HG03025 (cell line): ENCODE data around the gene UBR4.

ENCODE experiments used
- ATAC-seq: cut with Tn5 transposase; IDR thresholded peaks from one replicate; pipeline ENCODE4 v1.9.1; 2021; ENCODE audit warnings: mild to moderate bottlenecking, moderate library complexity; ENCODE audit not compliant: unreplicated experiment, low FRiP score

UBR4 gene

GRCh38 chr1:19042675-19043578 is 167.1 kb downstream of the UBR4 start:
- ATAC-seq, result no peak

- no peak for ATAC-seq
Observed at GRCh38 chr1:19040010-19040680, 169.9 kb downstream of the UBR4 start.

DNA sequence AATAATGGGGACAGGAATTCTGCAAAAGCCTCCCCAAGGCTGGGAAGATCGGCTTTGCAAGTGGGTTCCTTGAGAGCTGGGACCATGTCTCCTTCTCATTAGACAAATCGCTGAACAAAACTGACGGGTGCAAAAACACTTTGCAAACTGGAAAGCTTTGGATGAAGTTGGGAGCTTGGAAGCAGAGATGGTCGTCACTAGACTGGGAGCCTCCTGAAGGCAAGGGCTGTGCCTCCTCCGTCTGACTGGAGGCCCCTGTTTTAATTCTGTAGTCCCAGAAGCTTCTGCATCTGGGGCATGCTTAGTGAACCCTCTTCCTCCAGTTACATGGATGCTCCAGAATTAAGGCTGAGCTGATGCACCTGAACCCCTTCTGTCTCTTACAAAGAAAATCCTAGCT is 171.3 kb downstream of the UBR4 start:
- no peak for ATAC-seq

DNA sequence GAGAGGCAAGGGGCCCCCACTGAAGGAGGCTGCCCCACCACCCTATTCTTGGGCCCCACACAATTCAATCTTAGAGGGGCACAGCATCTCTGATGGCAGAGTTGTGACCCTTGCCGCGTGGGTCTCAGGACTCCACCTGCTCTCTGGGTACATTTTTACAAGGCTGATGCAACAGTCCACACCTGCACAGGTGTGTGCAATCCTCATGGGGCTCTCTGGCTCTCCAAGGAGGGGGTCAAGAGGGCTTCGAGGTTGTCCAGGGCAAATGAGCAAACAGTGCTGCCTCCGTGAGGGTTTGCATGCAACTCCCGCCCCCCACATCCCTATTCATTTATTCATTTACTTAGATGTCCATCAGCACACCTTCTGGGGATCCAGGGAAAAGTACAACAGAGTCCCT is 172.0 kb downstream of the UBR4 start:
- no peak for ATAC-seq

- no peak for ATAC-seq
Observed at GRCh38 chr1:19037659-19038058, 172.4 kb downstream of the UBR4 start.

- no peak for ATAC-seq
Observed at GRCh38 chr1:19036813-19037605, 173.1 kb downstream of the UBR4 start.

DNA sequence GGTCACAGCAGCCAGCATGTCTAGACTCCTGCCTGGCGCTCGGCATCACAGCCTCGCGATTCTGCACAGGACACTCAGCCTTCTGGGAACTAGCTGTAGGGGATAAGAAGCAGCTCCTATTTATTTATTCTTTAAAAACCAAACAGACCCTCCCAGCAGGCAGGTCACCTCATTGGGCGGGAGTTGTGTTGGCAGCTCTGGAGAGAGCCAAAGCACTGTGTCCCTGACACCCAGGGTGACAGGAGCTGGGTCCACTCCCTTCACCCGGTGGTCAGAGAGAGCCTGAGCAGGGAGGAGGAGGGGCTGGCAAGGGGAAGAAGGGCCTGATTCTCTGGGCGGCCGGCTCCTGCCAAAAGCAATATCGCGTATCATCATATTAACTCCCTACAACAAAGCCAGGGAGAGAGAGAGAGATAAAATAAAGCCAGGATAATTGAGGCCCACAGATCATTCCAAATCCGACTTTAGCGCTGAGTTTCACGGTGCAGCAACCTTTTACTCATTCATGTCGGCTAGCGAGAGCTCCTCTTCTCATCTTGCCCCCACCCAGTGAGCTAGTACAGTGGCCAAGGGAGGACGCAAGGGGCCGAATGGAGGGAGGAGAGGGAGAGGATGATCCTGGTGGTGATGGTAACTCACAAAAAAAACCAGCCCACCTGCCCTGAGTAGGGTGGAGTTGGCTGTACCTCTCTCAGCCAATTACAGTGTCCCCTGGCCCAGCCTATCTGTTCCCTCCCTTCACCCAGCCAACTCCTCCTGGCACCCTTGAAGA is 173.8 kb downstream of the UBR4 start:
- ATAC-seq, result no peak

DNA sequence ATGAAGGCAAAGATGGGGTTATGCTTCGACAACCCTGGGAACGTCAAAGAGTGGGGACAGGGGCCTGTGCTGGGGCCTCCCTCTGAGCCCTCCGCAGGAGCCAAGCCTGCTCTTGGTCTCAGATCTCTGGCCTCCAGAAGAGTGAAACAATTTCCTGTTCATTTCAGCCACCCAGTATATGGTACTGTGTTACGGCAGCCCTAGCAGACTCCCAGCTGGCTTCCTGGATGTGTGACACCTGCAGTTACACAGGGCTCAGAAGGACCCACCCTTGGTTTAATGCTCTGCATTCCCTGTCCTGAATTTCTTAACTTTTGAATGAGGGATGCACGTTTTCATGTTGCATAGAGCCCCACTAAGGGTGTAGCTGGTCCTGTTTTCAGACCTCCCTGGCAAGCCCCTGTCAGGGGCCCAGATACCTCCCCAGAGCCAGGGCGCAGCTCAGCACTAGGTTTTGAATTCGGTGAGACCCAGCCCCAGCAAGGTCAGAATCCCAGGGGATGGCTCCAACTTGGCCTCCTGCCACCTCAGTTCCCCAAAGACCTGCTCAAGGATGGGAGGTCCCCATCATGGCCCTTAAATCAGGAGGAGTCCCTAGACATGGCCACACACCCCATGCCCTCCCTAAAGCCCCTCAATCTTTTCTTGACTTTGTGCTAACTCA is 174.6 kb downstream of the UBR4 start:
- ATAC-seq, result no peak

- no peak for ATAC-seq
Observed at GRCh38 chr1:19034721-19035120, 175.3 kb downstream of the UBR4 start.

- no peak for ATAC-seq
Observed at GRCh38 chr1:19033926-19034680, 176.0 kb downstream of the UBR4 start.

GRCh38 chr1:19033515-19033839 is 176.6 kb downstream of the UBR4 start:
- no peak for ATAC-seq

DNA sequence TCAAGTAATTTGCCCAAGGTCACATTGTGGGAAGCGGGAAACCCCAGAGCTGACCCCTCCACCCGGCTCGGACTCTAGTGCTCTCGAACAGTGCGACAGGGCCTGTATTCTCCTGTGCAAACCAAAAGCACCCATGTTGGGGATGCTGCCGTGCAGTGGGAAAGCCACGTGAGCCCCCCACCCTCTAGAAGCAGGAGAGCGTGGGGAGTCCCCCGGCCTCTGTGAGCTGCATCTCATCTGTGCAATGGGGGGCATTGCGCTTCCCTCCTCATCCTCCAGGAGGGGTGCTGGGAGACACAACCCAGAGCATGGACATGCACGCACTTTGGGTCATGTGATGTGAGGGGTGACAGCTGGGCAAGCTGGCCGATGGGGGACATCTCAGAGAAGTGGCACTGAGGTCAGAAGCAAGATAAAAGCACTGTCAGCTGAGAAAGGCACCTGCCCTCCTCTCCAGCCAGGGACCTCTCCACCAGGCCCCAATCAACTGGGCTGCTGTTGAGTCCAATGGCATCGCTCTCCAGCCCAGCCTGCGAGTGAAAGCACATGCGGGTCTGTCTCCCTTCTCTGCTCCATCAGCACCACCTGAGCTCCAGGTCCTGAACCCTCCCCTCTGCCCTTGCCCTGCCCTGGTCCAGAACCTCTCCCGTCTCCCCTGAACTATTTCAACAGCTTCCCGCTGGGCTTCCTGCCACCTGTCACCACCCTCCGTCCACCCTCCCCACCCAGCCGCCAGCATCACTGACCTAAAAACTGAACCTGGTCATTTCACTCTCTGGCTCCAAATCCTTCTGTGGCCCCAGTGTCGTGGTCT is 177.2 kb downstream of the UBR4 start:
- no peak for ATAC-seq

- no peak for ATAC-seq
Observed at GRCh38 chr1:19032413-19032695, 177.7 kb downstream of the UBR4 start.

DNA sequence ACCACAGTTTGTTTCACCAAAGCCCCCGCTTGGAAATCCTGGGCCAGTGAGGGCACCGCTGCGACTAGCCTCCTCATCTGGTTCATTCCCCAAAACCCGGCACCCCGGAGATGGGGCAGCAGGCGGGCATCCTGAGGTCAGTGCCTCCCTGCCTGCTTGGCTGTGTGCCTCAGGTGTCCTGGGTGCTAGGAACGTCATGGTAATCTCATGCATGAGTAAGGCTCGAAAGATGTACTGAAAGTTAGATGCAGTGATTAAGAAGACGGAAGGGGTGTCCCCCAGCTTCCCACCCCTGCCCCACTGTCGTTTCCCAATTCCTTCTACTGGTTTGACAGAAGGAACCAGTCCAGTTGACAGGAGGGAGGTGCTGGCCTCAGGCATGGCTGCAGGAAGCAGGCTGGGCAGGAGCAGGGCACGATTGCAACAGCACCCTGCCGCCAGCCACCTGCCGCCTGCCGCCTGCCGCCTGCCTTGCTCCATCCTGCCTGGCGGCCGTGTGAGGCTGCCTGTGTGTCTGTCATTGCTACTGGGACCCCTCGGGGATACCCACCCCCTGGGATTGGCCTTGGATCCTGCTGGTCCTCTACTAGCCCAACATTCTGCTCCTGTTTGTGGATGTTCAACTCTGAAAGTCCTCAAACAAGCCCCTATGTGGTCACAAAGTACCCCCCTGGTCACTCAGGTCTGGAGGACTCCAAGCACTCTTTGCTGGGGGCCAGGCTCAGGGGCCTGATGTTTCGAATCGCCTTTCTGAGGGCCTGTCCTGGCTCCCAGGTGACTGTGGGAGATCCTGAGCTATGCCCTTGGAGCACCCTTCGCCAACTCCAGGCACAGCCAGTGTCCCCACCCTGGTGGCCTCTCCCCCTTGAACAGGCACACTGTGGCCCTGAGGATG is 180.6 kb downstream of the UBR4 start:
- no peak for ATAC-seq

DNA sequence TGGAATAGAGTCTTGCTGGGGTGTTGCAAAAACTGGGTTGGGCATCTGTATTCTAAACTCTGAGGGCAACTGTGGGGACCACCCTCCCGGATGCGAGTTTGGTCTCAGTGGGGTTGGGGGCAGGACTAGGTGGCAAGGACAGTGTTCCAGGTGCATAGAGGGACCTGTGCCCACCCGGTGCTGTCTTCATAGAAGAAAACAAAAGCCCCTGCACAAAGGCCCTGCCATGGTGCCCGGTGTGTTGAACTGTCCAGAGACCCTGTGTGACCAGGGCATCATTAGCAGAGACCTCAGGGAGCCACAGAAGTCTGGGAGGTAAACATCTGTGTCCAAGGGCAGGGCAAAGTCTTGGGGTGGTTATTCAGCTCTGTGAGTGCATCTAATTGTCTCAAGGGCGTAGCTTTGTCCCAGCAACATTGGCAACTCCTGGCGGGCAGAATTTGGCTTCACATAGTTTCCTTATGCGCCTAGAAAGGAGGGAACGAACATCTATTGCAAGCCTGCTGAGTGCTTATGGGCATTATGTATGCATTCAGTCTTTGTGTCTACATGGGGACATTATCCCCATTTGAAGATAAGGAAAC is 181.4 kb downstream of the UBR4 start:
- ATAC-seq, result no peak

- no peak for ATAC-seq
Observed at GRCh38 chr1:19028110-19028509, 182.0 kb downstream of the UBR4 start.
